Lower leg skin (tissue), 3 donors: ENCODE data around the gene CLEC4F.

ENCODE experiments used
- CTCF ChIP-seq, 3 donors: fragments of 450-650 bp; IDR thresholded peaks; one replicate each; pipeline ENCODE4 v1.5.1; 2016; ENCODE audit warnings: antibody characterized with exemption in 3 of 3, mild to moderate bottlenecking in 3 of 3, moderate library complexity in 2 of 3
- POLR2A ChIP-seq, 2 donors: fragments of 450-650 bp; IDR thresholded peaks; one replicate each; pipeline ENCODE4 v1.6.1; 2016 to 2017; ENCODE audit warnings: antibody characterized with exemption in 2 of 2, mild to moderate bottlenecking in 1 of 2, moderate library complexity in 1 of 2

- TF ChIP-seq CTCF (IDR thresholded peaks at IDR 0.05) (no peak), POLR2A (IDR thresholded peaks at IDR 0.05) (no peak)
Measured at GRCh38 chr2:70852824-70853223, 32.4 kb upstream of the CLEC4F start.
